Activated effector memory CD4-positive, alpha-beta T cell treated with Interleukin-2 at 50 U/mL for 16 hours (primary cell): ENCODE data around the gene ZNF526.
A peak's percentile ranks its signal among the peaks of the same experiment; 100 is the strongest.

Experiments used
- DNase-seq: peaks from one replicate; pipeline ENCODE4 v3.0.0-alpha.2; 2020

Gene ZNF526

DNA sequence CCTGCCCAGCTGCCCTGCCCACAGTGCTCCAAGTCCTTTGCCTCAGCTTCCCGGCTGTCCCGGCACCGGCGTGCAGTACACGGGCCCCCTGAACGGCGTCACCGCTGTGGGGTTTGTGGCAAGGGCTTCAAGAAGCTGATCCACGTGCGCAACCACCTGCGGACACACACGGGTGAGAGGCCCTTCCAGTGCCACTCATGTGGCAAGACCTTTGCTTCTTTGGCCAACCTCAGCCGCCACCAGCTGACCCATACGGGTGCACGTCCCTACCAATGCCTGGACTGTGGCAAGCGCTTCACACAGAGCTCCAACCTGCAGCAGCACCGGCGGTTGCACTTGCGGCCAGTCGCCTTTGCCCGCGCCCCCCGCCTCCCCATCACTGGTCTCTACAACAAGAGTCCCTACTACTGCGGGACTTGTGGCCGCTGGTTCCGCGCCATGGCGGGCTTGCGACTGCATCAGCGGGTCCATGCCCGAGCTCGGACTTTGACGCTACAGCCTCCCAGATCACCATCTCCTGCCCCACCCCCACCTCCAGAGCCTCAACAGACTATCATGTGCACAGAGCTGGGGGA, 5.7 kb downstream of the ZNF526 start:
- DNase-seq, result no peak

DNA sequence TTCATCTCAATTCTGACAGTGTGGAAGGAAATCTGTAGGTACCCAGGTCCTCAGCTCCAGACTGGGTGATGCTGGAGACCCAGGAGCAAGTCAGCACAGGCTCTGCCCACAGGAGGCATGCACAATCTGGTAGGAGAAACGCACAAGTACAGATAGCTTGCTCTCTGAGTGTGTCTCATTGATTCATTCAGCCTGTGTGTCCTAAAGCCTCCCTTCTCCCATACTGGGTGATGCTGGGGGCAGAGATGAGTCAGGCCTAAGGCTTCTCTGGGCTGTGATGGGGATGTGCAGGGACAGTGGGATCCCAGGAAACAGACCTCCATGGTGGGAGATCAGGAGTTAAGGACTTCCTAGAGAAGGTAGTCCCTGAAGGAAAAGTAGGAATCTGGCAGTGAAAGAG, 6.8 kb downstream of the ZNF526 start:
- no peak for DNase-seq

DNA sequence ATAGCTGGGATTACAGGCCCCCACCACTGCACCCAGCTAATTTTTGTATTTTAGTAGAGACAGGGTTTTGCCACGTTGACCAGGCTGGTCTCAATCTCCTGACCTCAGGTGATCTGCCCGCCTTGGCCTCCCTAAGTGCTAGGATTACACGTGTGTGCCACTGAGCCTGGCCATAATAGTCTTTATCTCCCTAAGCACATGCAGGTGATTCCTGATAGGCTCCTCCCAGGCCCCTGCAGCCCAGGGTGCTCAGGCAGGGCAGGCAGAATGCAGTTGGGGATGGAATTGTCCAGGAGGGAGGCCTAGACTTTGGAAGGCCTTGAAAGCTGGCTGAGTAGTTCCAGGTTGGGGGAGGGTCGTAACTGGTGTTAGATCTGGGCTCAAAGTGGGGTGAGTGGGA, 8.5 kb downstream of the ZNF526 start:
- DNase-seq, result no peak

GRCh38 chr19:42229301-42229854, 9.3 kb downstream of the ZNF526 start:
- no peak for DNase-seq

DNA sequence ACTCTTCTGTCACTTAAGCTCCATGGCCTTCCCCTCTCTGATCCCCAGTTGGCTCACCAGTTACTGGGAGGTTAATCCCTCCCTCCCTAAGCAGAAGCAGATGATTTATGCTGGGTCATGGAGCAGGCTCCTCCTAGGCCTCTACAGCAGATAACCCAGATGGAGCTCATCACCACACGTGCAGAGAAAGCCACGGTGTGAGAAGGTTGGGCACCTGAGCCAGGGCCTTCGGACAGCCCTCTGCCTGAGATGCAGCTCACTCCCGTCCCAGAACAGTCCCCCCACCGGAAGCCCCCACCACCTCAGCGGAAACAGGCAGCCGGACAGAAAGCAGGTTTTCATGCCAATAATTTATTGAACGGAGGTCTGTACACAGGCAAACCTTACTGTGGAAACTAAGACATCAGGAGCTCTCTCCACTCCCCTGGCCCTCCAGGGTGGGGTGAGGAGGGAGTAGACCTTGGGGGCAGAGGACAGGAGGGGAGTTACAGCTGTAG, 9.8 kb downstream of the ZNF526 start:
- no peak for DNase-seq

DNA sequence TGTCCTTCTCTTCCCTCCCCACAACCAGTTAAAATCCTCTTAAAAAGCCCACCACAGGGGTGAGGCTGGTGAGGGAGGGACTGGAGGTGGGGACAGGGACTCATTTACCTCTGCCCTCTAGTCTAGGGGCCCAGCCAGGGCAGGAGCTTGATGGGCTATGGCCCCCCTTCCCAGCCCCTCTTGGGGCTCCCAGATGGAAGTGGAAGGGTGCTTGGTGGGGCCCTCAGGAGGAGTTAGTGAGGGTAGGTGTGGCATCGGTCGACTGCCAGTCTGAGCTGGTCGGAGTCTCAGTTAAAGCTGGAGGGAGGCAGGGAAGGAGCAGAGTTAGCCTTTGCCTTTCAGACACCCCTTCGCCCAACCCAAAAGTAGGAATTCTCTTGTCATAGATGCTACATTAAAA, 10.5 kb downstream of the ZNF526 start:
- DNase-seq, result no peak

GRCh38 chr19:42232435-42232834, 12.3 kb downstream of the ZNF526 start:
- no peak for DNase-seq

GRCh38 chr19:42233106-42233505, 13.0 kb downstream of the ZNF526 start:
- DNase-seq, result no peak

GRCh38 chr19:42233678-42234292, 13.7 kb downstream of the ZNF526 start:
- no peak for DNase-seq

GRCh38 chr19:42234364-42234763, 14.3 kb downstream of the ZNF526 start:
- DNase-seq, result no peak

DNA sequence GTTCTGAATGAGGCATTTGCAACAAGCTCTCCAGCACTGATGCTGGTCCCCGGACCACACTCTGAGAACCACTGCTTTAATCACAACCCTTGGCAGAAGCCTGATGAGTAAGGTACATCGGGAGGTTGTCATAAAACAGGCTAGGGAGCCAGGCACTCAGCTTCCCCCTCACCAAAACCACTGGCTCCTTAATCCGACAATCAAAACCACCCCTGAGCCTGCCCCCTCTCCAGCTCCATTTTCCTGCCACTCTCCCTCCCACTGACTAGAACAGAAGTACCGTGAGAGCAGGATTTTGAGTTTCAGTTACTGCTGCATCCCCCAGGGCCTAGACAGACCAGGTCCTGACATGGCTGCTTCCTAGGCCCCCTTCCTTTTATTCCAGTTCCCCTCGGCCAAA, 15.1 kb downstream of the ZNF526 start:
- no peak for DNase-seq

- no peak for DNase-seq
These were observed 19.6 kb downstream of the ZNF526 start for GRCh38 chr19:42239544-42240220.

DNA sequence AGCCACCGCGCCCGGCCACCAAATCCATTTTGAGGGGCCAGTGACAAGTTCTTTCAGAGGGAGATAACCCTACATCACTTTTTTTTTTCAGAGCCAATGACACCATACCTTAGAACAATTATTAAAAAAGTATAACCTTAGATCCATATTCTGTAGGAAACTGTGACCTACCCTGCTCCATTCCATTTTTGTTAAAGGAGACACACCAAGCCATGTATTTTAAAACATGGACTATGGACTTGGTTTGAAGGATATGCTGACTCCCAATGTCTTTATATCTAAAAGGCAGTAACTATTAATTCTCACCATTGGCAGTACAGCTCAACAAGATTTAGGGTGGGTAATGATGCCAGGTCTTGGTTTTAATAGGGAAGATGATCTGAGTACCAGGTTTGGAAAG, 21.2 kb downstream of the ZNF526 start:
- DNase-seq, result no peak

- no peak for DNase-seq
These were observed 22.0 kb downstream of the ZNF526 start for GRCh38 chr19:42242069-42242511.

GRCh38 chr19:42242512-42243409, 22.6 kb downstream of the ZNF526 start, which contains the start of gene GSK3A:
GSK3A (minus strand) TSS chr19:42242602; CDS start chr19:42242465, 137 bp downstream.
- peak; percentile 94 for DNase-seq

- DNase-seq, result peak; percentile 90
These were observed 24.5 kb downstream of the ZNF526 start for GRCh38 chr19:42244347-42245220.

DNA sequence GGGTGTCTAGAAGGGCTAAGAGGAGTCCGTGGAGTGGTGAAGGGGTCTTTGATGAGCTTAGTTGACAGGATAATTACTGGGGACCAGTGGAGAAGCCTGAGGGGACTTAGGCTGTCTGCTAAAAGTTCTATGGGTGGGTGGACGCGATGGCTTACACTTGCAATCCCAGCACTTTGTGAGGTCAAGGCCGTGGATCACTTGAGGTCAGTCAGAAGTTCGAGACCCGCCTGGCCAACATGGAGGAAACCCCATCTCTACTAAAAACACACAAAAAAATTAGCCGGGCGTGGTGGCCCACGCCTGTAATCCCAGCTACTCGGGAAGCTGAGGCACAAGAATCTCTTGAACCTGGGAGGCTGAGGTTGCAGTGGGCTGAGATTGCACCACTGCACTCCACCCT, 25.1 kb downstream of the ZNF526 start:
- no peak for DNase-seq

DNA sequence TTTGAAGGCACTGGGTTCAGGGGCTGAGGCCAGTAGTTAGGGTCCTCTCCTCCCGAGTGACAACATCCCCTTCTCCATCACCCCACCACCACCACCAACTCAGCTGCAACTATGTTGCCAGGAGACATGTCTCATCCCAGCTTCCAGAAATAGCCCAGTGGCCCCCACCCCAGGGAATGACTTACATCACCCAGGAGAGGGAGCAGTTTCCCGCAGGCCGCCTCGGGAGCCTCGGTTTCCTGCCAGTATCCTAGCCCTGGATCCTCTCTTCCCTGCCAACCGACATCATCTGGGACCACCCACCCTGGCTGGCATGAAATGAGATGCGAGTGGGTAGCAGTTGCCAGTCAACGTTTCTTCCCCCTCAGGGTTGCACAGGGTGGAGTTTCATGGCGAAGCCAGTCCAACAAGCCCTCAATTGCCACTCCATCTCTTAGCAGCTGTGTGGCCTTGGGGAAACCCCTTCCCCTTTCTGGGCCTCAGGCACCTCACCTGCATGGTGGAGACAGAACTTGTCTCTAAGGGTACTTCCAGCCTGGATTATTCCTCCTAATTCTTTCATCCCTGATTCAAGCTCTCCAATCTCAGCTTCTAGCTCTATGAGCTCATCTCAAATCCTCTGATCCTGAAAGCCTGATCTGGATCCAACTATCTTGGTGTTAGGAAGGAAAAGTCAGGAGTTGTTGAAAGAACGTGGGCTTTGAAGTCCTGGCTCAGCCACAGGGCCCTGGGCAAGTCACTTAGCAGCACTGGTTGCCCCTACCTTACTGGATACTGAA, 26.2 kb downstream of the ZNF526 start:
- no peak for DNase-seq

DNA sequence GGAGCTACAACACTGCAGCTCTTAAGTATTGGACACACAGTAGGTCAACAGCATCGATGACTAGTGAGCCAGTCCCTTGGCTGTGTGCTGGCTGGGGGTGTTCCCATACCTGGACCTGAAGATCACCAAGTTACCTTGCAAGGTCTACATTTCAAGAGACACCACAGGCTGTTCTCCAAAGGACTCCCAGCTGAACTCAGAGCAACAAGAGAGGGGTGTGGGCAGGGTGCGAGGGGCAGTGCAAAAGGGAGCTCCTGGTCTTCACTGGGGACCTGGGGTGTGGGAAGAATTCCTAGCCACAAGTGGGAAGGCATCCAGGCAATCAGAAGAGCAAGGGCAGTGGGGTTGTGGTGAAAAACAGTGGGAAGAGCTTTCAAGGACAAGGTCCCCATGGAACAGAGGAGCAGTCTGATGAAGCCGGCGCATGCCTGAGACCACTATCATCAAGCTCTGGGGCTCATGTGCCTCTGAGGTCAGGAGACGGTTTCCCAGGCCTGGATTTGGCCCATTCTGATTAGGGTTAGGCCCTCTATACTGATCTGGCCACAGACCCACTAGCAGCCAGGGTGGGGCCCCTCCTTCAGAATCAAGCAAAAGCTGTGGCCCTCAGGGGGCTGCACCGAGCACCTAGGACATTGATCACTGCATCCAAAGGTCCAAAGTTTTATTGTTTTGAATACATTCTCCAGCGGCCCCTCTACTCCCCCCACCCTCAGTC, 27.0 kb downstream of the ZNF526 start:
- no peak for DNase-seq

DNA sequence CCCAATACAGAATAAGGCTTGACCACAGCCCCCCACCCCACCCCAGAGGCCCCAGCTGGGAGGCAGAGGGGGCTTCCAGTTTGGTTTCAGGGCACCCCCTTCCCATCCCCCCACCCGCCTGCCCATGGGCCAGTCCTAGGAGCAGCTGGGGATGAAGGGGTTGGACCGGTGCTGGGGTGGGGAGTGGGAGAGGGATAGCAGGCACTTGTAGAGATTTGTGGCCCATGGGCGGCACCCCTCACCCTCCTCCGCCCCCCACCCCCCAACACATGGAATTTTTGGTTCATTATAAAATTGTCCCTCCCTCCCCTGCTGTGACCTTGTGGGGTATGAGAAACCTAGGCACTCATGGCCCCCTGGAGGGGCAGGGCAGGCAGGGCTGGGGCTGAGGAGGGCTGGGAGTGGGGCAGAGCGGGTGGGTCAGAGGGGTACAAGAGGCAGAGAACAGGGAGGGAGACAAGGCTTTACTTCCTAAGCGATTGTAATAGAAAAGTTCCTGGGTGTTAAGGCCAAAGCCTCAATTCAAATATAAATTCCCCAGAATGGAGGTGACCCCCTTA, 27.6 kb downstream of the ZNF526 start:
- DNase-seq, result no peak
